WTC11 (cell line): Measurements from ENCODE around the gene ISM1. TPM values are rescaled to one million over a fixed set of nuclear protein-coding genes. Genes with fewer than 3 reads are reported as not detected.

ENCODE experiments used
- ATAC-seq: fragments of 200-7000 bp; cut with Tn5 transposase; 2 replicates; pipeline ENCODE4 v1.10.0; 2021; ENCODE audit warnings: mild to moderate bottlenecking, moderate library complexity
- CTCF ChIA-PET: fragments of 300-600 bp; sonication (Branson Sonifier 250); formaldehyde crosslinking; loops from one replicate; lab custom pipeline; 2021; ENCODE audit warnings: antibody characterized with exemption; lab: Charles Lee
- POLR2A ChIA-PET: fragments of 350-600 bp; sonication (Branson Sonifier 250); formaldehyde crosslinking; loops from one replicate; lab custom pipeline; 2021; ENCODE audit warnings: antibody characterized with exemption; lab: Charles Lee
- DNase-seq: peaks from one replicate; pipeline ENCODE4 v3.0.0; 2021; ENCODE audit warnings: low spot score
- H3K27ac Mint-ChIP-seq: 2 replicates; pipeline ENCODE4 v1.8.0; 2021; ENCODE audit warnings: mixed read lengths
- H3K27me3 Mint-ChIP-seq: 2 replicates; pipeline ENCODE4 v1.8.0; 2021; ENCODE audit warnings: low read depth, mild to moderate bottlenecking, moderate library complexity, mixed read lengths
- H3K36me3 Mint-ChIP-seq: 2 replicates; pipeline ENCODE4 v1.8.0; 2021; ENCODE audit warnings: mixed read lengths
- H3K4me1 Mint-ChIP-seq: 2 replicates; pipeline ENCODE4 v1.8.0; 2022; ENCODE audit warnings: mixed read lengths
- H3K4me3 Mint-ChIP-seq: 2 replicates; pipeline ENCODE4 v1.8.0; 2021; ENCODE audit warnings: mild to moderate bottlenecking, moderate library complexity, mixed read lengths
- H3K9me3 Mint-ChIP-seq: 2 replicates; pipeline ENCODE4 v1.8.0; 2021; ENCODE audit warnings: mixed read lengths
- EMX1 ChIP-seq: fragments of 250-450 bp; sonication (Bioruptor Pico); IDR thresholded peaks from 2 replicates; pipeline ENCODE4 v1.8.0; 2021; ENCODE audit warnings: mild to moderate bottlenecking
- NFYB ChIP-seq: sonication (generic); formaldehyde crosslinking; conservative IDR thresholded peaks from 2 replicates; pipeline ENCODE4 v1.8.0; 2022; ENCODE audit warnings: low read depth, missing genetic modification reagents
- NR1H2 ChIP-seq: sonication (generic); formaldehyde crosslinking; IDR thresholded peaks from 2 replicates; pipeline ENCODE4 v1.9.0; 2021; ENCODE audit warnings: mild to moderate bottlenecking, moderate library complexity, missing genetic modification reagents
- RELA ChIP-seq: sonication (generic); formaldehyde crosslinking; IDR thresholded peaks from 2 replicates; pipeline ENCODE4 v1.8.1; 2022; ENCODE audit warnings: missing genetic modification reagents, mild to moderate bottlenecking, borderline replicate concordance
- SP1 ChIP-seq: sonication (generic); formaldehyde crosslinking; conservative IDR thresholded peaks from 2 replicates; pipeline ENCODE4 v1.8.1; 2022; ENCODE audit warnings: missing genetic modification reagents
- TCF7 ChIP-seq: sonication (generic); formaldehyde crosslinking; IDR thresholded peaks from 2 replicates; pipeline ENCODE4 v1.8.0; 2022; ENCODE audit warnings: mild to moderate bottlenecking, low read depth, missing genetic modification reagents, moderate library complexity
- ZNF671 ChIP-seq: fragments of 250-450 bp; sonication (Bioruptor Pico); IDR thresholded peaks from 2 replicates; pipeline ENCODE4 v1.8.0; 2021; ENCODE audit warnings: mild to moderate bottlenecking
- total RNA-seq: library from RNA; stranded (reverse); gene quantifications from 3 replicates; pipeline ENCODE4 v1.2.3, GENCODE V29; 2021
- TF ChIP-seq, protein P1 (sequence below): sonication (generic); formaldehyde crosslinking; IDR thresholded peaks from 2 replicates; pipeline ENCODE4 v1.8.0; 2023; ENCODE audit warnings: mild to moderate bottlenecking, missing genetic modification reagents
- TF ChIP-seq, protein P2 (sequence below): fragments of 250-450 bp; sonication (Bioruptor Pico); IDR thresholded peaks from 2 replicates; pipeline ENCODE4 v1.9.0; 2021; ENCODE audit warnings: moderate library complexity, mild to moderate bottlenecking, inconsistent platforms, borderline replicate concordance
- TF ChIP-seq, protein P3 (sequence below): sonication (generic); formaldehyde crosslinking; IDR thresholded peaks from 2 replicates; pipeline ENCODE4 v1.8.0; 2022; ENCODE audit warnings: mild to moderate bottlenecking, missing genetic modification reagents
- TF ChIP-seq, protein P4 (sequence below): sonication (generic); formaldehyde crosslinking; IDR thresholded peaks from 2 replicates; pipeline ENCODE4 v1.8.1; 2023; ENCODE audit warnings: mild to moderate bottlenecking, missing genetic modification reagents, borderline replicate concordance
- TF ChIP-seq, protein P5 (sequence below): sonication (generic); formaldehyde crosslinking; IDR thresholded peaks from 2 replicates; pipeline ENCODE4 v1.8.0; 2023; ENCODE audit warnings: missing genetic modification reagents, mild to moderate bottlenecking, borderline replicate concordance
- TF ChIP-seq, protein P6 (sequence below): sonication (generic); formaldehyde crosslinking; IDR thresholded peaks from 2 replicates; pipeline ENCODE4 v1.8.1; 2022; ENCODE audit warnings: low read depth, mild to moderate bottlenecking, moderate library complexity, missing genetic modification reagents, borderline replicate concordance

ISM1 gene
- total RNA-seq, 1 experiment from 2014 or later: 0.52 TPM

DNA sequence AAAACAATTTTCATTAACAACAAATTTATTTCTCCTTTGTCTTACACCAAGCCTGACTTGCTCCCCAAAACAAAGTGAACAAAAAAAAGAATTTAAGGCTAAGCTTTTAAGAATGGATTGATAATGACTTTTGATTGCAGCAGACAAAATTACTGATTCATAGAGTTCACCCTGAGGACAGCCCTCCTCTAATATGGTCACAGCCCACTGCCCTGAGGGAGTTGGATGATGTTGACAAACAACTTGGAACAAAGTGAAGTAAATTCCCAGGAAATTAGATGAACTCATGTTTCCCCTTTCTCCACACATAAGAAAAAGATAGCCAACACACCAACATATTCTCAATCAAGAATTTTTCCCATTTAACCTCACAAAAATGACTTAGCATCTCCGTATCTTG is 7.7 kb upstream of the ISM1 start (continued):
- TF ChIP-seq, protein P1, sequence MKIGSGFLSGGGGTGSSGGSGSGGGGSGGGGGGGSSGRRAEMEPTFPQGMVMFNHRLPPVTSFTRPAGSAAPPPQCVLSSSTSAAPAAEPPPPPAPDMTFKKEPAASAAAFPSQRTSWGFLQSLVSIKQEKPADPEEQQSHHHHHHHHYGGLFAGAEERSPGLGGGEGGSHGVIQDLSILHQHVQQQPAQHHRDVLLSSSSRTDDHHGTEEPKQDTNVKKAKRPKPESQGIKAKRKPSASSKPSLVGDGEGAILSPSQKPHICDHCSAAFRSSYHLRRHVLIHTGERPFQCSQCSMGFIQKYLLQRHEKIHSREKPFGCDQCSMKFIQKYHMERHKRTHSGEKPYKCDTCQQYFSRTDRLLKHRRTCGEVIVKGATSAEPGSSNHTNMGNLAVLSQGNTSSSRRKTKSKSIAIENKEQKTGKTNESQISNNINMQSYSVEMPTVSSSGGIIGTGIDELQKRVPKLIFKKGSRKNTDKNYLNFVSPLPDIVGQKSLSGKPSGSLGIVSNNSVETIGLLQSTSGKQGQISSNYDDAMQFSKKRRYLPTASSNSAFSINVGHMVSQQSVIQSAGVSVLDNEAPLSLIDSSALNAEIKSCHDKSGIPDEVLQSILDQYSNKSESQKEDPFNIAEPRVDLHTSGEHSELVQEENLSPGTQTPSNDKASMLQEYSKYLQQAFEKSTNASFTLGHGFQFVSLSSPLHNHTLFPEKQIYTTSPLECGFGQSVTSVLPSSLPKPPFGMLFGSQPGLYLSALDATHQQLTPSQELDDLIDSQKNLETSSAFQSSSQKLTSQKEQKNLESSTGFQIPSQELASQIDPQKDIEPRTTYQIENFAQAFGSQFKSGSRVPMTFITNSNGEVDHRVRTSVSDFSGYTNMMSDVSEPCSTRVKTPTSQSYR (CRISPR knock-in tag): no peak
- TF ChIP-seq, protein P2, sequence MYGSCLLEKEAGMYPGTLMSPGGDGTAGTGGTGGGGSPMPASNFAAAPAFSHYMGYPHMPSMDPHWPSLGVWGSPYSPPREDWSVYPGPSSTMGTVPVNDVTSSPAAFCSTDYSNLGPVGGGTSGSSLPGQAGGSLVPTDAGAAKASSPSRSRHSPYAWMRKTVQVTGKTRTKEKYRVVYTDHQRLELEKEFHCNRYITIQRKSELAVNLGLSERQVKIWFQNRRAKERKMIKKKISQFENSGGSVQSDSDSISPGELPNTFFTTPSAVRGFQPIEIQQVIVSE (CRISPR knock-in tag): no peak
- TF ChIP-seq, protein P3, sequence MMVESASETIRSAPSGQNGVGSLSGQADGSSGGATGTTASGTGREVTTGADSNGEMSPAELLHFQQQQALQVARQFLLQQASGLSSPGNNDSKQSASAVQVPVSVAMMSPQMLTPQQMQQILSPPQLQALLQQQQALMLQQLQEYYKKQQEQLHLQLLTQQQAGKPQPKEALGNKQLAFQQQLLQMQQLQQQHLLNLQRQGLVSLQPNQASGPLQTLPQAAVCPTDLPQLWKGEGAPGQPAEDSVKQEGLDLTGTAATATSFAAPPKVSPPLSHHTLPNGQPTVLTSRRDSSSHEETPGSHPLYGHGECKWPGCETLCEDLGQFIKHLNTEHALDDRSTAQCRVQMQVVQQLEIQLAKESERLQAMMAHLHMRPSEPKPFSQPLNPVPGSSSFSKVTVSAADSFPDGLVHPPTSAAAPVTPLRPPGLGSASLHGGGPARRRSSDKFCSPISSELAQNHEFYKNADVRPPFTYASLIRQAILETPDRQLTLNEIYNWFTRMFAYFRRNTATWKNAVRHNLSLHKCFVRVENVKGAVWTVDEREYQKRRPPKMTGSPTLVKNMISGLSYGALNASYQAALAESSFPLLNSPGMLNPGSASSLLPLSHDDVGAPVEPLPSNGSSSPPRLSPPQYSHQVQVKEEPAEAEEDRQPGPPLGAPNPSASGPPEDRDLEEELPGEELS (CRISPR knock-in tag): no peak
- TF ChIP-seq, protein P4, sequence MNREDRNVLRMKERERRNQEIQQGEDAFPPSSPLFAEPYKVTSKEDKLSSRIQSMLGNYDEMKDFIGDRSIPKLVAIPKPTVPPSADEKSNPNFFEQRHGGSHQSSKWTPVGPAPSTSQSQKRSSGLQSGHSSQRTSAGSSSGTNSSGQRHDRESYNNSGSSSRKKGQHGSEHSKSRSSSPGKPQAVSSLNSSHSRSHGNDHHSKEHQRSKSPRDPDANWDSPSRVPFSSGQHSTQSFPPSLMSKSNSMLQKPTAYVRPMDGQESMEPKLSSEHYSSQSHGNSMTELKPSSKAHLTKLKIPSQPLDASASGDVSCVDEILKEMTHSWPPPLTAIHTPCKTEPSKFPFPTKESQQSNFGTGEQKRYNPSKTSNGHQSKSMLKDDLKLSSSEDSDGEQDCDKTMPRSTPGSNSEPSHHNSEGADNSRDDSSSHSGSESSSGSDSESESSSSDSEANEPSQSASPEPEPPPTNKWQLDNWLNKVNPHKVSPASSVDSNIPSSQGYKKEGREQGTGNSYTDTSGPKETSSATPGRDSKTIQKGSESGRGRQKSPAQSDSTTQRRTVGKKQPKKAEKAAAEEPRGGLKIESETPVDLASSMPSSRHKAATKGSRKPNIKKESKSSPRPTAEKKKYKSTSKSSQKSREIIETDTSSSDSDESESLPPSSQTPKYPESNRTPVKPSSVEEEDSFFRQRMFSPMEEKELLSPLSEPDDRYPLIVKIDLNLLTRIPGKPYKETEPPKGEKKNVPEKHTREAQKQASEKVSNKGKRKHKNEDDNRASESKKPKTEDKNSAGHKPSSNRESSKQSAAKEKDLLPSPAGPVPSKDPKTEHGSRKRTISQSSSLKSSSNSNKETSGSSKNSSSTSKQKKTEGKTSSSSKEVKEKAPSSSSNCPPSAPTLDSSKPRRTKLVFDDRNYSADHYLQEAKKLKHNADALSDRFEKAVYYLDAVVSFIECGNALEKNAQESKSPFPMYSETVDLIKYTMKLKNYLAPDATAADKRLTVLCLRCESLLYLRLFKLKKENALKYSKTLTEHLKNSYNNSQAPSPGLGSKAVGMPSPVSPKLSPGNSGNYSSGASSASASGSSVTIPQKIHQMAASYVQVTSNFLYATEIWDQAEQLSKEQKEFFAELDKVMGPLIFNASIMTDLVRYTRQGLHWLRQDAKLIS: no peak
- TF ChIP-seq EMX1 (CRISPR knock-in tag) (no peak), SP1 (CRISPR knock-in tag) (no peak)

DNA sequence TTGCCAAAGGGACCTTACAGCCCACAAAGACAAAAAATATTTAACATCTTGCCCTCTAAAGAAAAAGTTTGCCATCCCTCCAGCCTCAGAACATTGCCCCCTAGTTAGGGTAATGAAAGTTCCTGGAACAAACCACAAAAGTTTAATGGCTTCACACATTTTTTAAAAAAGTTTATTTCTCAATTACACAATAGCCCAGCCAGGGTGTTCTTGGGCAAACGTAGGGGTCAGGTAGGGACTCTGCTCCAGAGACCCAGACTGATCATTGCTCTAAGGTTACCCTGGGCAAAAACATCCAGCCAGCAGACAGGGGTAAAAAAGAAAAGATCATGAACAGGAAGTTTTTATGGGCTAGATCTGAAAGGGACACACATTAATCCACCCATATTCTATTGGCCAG is 4.5 kb upstream of the ISM1 start:
- ATAC-seq (no peak), DNase-seq (no peak)
- Mint-ChIP-seq H3K9me3 (peaks cover 11% of the 10 kb centered on the region), H3K27me3 (peaks cover 60% of the 10 kb centered on the region), H3K36me3 (no peaks in the 10 kb centered on the region; the same call in 1 of the 2 replicates), H3K4me3 (no peak overlapping the region), H3K27ac (no peak overlapping the region), H3K4me1 (peaks cover 25% of the 10 kb centered on the region)
- ChIA-PET CTCF (interaction anchor here (1.5 kb wide), 1 partner anchor 46 kb away, joined by 3 read pairs; no protein-coding TSS in a partner anchor), POLR2A (no interaction called here)
- TF ChIP-seq, protein P5, sequence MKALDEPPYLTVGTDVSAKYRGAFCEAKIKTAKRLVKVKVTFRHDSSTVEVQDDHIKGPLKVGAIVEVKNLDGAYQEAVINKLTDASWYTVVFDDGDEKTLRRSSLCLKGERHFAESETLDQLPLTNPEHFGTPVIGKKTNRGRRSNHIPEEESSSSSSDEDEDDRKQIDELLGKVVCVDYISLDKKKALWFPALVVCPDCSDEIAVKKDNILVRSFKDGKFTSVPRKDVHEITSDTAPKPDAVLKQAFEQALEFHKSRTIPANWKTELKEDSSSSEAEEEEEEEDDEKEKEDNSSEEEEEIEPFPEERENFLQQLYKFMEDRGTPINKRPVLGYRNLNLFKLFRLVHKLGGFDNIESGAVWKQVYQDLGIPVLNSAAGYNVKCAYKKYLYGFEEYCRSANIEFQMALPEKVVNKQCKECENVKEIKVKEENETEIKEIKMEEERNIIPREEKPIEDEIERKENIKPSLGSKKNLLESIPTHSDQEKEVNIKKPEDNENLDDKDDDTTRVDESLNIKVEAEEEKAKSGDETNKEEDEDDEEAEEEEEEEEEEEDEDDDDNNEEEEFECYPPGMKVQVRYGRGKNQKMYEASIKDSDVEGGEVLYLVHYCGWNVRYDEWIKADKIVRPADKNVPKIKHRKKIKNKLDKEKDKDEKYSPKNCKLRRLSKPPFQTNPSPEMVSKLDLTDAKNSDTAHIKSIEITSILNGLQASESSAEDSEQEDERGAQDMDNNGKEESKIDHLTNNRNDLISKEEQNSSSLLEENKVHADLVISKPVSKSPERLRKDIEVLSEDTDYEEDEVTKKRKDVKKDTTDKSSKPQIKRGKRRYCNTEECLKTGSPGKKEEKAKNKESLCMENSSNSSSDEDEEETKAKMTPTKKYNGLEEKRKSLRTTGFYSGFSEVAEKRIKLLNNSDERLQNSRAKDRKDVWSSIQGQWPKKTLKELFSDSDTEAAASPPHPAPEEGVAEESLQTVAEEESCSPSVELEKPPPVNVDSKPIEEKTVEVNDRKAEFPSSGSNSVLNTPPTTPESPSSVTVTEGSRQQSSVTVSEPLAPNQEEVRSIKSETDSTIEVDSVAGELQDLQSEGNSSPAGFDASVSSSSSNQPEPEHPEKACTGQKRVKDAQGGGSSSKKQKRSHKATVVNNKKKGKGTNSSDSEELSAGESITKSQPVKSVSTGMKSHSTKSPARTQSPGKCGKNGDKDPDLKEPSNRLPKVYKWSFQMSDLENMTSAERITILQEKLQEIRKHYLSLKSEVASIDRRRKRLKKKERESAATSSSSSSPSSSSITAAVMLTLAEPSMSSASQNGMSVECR: no peak
- TF ChIP-seq, protein P6, sequence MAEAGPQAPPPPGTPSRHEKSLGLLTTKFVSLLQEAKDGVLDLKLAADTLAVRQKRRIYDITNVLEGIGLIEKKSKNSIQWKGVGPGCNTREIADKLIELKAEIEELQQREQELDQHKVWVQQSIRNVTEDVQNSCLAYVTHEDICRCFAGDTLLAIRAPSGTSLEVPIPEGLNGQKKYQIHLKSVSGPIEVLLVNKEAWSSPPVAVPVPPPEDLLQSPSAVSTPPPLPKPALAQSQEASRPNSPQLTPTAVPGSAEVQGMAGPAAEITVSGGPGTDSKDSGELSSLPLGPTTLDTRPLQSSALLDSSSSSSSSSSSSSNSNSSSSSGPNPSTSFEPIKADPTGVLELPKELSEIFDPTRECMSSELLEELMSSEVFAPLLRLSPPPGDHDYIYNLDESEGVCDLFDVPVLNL (CRISPR knock-in tag): no peak
- TF ChIP-seq ZNF671 (CRISPR knock-in tag) (no peak), TCF7 (CRISPR knock-in tag) (no peak), NFYB (no peak), RELA (CRISPR knock-in tag) (no peak), NR1H2 (no peak)
